PC-9 (cell line): ENCODE data around the gene KCNQ1OT1.

ENCODE experiments used
- CTCF ChIP-seq: fragments of 200-600 bp; sonication (generic); conservative IDR thresholded peaks from 2 replicates; pipeline ENCODE4 v1.6.1; 2017; ENCODE audit warnings: mixed run types, antibody characterized with exemption, mild to moderate bottlenecking, moderate library complexity
- EZH2 ChIP-seq: fragments of 200-600 bp; sonication (generic); IDR thresholded peaks from 2 replicates; pipeline ENCODE4 v1.8.0; 2017; ENCODE audit warnings: antibody characterized with exemption, low read depth

- TF ChIP-seq EZH2 (no peak), CTCF (no peak)
These were observed 111.6 kb downstream of the KCNQ1OT1 start for GRCh38 chr11:2587976-2588748.
